ENCODE results near the gene PRSS57.

PRSS57 gene

DNA sequence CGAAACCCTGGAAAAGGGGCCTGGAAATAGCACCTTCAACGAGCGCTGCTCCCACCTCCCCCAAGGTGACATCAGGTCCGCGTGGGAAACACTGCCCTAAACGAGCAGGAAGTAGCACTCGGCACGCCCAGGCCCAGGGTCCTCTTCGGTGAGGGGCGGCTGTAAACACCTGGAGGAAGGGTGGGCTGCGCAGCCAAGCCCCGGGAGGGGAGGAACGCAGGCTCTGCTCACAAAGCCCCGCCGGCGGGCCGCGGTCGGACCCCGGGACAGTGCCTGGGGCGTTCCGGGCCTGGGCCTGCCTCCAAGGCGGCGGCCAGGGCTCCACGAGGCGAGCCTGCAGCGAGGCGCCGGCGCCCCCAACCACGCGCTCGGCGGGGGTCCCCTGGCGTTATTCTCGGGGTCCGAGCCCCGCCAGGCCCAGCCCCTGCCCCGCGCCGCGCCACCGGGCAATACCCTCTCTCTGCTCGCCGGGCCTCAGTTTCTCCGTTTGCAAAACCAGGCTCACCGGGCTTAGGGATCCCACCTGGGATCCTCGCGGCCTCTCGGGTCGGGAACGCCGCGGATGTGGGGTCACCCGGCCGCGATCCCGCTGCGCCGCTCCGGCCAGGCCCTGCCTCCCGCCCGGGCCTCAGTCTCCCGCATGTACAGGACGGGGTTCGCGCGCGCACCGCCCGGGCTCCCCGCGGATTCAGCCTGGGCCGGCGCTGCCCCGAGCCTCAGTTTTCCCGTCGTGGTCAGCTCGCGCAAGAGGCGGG lies 32.9 kb downstream of the PRSS57 start:
- peak; percentile 60 to 65 for DNase-seq
- TF ChIP-seq GATA1 (IDR thresholded peaks at IDR 0.05; ENCODE audit: low read depth, low read length) (no peak), POLR2A (IDR thresholded peaks at IDR 0.05; ENCODE audit: low read length) (no peak)

DNA sequence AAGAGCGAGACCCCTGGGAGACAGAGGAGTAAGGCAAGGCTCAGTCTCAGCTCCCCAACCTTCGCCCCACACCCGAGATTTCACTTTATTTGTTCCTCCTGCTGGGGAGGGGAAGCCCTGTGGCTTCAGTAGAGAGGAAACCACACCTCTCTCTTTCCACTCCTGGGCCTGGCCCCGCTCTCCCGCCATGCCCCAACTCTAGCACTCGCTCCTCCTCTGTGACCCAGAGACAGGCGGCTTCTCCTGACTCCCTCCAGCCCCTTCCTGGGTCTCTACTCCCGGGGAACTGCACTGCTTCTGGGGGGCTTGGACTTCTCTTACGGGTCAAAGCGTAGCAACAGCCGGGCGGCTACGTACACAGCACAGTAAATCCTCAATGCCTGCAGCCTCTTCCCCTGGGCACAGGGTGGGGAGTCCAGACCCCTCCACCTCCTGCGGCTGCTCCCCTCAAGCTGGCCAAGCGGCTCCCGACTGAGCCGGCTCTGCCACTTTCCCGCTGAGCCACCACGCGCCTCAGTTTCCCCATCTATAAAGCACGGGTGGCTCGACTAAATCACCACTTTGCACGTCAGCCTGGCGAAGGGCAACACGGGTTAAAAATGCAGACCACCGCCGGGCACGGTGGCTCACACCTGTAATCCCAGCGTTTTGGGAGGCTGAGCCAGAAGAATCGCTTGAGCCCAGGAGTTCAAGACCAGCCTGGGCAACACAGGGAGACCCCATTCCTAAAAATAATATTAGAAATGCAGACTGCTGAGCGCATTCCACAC lies 33.6 kb downstream of the PRSS57 start:
- TF ChIP-seq GATA1 (IDR thresholded peaks at IDR 0.05; ENCODE audit: low read depth, low read length) (no peak), POLR2A (IDR thresholded peaks at IDR 0.05; ENCODE audit: low read length) (peak; percentile 13)
- DNase-seq: peak; percentile 50 to 55

DNA sequence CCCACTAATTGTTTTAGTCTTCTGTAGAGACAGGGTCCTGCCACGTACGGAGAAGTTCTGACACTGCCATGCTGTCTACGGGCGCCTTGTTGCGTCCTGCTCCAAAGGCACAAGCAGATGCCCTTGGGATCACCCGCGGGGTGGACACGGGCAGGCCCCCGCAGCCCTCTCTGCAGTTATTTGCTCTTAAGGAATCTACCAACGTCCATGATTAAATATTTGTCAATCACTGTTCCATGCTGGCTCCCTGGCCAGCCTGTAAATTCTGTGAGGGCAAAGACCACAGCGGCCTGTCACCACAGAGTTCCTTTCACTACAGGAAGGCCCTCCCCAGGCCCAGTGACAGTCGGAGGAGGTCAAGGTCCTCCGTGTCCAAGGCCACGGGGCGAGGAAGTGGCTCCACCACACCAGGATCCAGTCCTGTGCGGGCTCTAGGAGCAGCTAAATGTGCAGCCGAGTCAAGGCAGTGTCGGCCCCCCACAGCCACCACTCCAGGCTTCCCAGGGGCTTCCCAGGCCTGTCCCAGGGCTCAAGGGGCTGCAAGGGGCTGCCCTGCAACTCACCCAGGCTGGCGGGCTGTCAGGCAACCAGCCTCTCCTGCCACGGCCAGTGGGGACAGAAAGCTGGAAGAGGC lies 34.3 kb downstream of the PRSS57 start:
- no peak for TF ChIP-seq POLR2A (IDR thresholded peaks at IDR 0.05; ENCODE audit: low read length)
- no peak for TF ChIP-seq GATA1 (IDR thresholded peaks at IDR 0.05; ENCODE audit: low read depth, low read length)
- DNase-seq: no peak

DNA sequence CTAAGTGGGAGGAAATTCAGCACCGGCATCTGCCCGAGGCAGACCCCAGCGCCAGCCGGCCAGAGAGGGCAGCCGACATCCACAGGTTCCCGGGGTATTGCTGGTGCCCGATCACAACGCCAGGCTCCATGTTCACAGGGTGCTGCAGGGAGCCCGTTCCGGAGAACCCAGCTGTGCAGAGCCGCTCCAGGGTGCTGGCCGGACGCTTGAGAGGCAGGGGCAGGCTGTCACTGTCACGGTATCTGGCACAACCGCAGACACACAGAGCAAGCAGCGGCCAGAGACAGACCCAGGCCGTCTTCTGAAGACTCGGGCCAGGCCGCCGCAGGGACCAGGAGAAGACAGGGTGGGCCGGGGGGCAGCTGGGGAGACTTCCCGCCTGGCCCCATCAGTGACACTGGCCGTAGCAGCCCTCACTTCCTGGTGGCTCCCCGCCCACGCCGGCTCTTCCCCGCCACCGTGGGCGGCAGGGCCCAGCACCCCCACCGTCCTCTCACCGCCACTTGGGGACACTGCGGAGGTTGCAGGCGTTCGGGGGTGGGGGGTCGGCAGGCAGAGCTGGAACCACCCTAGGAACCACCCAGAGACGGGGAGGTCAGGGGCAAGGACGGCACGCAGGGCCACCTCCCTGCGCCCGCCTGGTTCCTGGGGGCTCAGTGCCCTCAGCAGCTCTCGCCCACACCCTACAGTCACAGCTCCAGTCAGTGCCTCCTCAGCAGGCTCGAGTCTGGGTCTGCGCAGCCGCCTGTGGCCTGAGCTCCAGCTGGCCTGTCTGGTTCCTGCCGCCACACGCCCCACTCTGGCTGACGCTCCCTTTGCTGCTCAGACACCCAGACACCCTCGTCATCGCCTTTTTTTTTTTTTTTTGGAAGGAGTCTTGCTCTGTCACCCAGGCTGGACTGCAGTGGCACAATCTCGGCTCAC lies 36.1 kb downstream of the PRSS57 start:
- DNase-seq: peak; percentile 39 to 47
- TF ChIP-seq GATA1 (IDR thresholded peaks at IDR 0.05; ENCODE audit: low read depth, low read length) (no peak), POLR2A (IDR thresholded peaks at IDR 0.05; ENCODE audit: low read length) (no peak)

DNA sequence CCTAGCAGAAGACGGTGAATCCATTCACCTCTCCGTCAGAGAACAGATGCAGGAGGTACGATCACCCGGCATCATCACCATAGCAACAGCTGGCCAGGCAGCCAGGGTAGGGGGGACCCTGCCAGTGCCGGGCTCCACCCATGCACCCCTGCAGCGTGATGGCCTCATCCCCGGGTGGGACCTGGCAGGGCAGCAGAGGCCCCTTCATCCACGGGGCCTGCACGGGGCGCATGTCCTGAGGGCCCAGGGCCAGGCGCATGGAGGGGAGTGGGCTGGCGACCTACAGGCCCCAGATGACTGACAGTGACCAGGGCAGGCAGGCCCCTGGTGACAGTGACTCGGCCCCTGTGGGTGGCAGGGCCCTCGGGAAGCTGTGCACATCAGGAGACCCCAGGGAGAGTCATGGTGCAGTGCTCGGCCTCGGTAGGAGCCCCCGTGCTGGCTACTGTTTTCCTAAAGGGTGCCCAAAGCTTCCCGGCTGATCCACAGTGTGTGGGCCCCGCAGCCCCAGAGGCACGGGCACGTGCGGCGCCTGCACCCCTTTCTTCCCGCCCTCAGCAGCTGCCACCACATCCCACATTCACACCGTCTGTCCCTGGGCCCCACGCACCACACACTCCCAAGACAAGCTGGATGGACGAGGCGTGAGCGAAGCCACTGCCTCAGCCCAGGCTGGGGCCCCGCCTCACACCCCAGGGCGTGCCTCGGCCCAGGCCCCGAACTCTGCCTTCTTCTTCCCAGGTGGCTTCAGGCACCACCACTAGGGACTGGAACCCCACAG lies 37.0 kb downstream of the PRSS57 start:
- no peak for DNase-seq
- TF ChIP-seq GATA1 (IDR thresholded peaks at IDR 0.05; ENCODE audit: low read depth, low read length): no peak
- TF ChIP-seq POLR2A (IDR thresholded peaks at IDR 0.05; ENCODE audit: low read length): no peak

DNA sequence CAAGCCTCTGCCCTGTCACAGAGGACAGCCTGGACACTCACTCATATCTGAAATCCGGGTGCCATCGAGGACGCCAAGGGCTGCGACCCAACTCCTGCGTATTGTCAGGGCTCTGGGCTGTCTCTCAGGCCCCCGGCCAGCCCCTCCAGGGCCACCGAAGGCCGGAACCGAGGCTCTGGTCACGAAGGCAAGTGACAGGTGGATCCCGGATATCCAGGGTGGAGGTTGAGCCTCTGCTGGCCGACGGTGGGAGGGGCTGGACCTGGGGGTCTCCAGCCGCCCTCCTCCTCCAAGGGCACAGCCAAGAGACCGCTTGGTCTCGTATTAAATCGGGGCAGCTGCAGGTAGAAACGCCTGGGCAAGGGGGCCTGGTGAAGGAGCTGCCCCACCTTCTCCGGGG lies 37.6 kb downstream of the PRSS57 start:
- TF ChIP-seq POLR2A (IDR thresholded peaks at IDR 0.05; ENCODE audit: low read length): no peak
- TF ChIP-seq GATA1 (IDR thresholded peaks at IDR 0.05; ENCODE audit: low read depth, low read length): no peak
- no peak for DNase-seq

DNA sequence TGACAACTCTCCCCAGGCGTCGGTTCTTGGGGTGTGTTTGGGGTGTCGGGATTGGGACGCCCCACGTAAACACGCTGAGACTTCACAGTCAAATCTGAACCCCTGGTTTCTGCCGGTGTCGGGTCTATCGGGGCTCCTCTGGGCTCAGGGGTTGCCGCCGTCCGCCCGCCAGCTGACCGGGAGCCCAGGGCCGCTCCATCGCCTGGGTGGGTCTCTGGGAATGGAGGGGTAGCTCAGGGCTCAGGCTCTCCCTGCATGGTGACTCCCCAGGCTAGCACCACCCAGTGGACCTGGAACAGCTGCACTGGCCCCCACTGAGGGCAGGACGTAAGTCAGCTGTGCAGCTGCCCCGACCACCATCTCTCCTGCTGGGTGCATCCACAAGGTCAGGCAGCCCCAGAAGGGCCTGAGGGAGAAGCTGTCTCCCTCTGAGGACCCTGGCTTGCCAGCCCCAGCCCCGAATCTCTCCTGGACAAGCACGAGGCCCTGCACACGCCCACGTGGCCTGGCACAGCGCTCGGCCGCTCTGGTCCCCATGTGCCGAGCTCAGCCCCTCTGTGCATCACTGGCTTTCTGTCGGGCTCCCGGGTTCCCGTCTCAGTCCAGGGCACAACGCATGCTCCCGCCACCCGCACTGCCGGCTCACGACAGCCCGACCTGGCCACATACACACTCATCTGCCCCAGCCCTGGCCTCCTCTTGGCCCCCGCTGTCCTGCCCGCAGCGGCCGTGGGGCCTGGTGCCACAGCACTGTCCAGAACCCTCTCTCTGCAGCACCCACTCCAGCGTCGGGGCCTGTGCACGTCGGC lies 38.3 kb downstream of the PRSS57 start:
- DNase-seq: no peak

DNA sequence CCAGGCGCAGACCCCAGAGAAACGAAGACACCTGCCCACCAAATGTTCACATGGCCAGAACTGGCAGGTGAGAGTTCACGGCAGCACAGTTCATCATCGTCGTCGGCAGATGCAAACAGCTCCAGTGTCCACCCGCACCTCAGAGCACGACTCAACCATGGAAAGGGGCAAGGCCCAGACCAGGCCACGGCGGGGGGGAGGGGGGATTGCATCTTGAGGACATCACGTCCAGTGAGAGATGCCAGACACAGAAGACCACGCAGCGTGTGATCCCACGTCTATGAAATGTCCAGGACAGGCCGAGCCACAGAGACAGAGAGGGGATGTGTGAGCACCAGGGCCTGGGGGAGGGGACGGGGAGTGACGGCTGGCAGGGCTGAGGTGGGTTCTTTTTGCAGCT lies 39.6 kb downstream of the PRSS57 start:
- DNase-seq: no peak
- TF ChIP-seq GATA1 (IDR thresholded peaks at IDR 0.05; ENCODE audit: low read depth, low read length) (no peak), POLR2A (IDR thresholded peaks at IDR 0.05; ENCODE audit: low read length) (no peak)

More for the DNA sequence above, 38.3 kb downstream of the PRSS57 start:
- TF ChIP-seq GATA1 (IDR thresholded peaks at IDR 0.05; ENCODE audit: low read depth, low read length) (no peak), POLR2A (IDR thresholded peaks at IDR 0.05; ENCODE audit: low read length) (no peak)

DNA sequence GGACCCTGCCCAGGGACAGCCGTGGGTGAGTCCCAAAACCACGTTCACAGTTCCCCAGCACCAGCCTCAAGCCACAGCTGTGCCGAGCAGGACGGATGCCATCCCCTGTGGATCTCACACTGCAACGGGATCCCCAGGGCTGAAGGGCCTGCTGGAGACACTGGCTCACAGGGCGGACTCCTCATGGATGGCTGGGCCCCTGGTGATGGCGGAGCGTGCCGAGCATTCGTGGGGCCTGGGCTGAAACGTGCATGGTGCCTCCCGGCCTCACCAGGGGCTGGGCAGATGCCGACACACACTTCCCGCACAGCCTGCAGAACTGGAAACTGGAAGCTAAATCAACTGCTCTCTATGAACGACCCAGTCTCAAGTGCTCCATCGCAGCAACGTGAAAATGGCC lies 41.8 kb downstream of the PRSS57 start:
- no peak for DNase-seq
- no peak for TF ChIP-seq GATA1 (IDR thresholded peaks at IDR 0.05; ENCODE audit: low read depth, low read length)
- TF ChIP-seq POLR2A (IDR thresholded peaks at IDR 0.05; ENCODE audit: low read length): no peak

DNA sequence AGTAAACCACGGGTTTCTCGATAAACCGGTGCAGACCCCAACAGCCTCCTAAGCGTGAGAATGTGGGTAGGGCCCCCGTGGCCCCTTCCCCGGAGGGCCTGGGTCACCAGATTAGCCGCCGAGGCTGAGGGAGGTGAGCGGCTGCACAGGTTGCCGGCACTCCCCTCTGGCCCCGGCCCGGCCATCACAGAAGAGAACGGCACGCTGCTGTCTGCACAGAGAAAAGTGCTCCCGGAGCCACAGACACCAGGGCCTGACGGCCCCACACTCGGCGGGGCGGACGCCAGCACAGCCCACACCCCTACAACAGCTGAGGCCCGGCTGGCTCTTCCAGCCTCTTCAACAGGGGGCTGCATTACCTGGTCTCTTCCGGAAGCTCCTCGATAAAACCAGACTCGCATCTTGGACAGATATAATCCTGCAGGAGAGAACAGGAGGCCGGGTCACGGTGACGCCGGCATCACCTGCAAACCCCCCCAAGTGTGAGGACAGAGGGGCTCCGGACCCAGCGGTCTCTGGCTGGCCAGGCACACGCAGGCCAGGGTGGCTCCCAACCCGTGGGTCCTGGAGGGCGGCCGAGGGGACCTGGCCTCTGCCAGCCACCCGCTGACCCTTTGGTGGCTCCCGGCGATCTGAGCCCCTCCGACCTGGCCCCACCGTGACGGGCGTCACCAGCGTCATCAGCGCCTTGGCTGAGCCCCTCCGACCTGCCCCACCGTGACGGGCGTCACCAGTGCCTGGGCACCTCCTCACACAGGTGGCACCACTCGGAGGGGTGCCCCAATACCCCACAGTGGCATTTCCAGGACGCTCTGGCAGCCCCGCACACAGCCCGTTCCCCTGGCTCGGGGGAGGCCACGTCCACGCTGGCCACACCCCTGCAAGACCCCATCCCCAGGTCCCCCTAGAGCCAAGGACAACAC lies 42.5 kb downstream of the PRSS57 start:
- DNase-seq: no peak
- TF ChIP-seq POLR2A (IDR thresholded peaks at IDR 0.05; ENCODE audit: low read length): no peak
- no peak for TF ChIP-seq GATA1 (IDR thresholded peaks at IDR 0.05; ENCODE audit: low read depth, low read length)

DNA sequence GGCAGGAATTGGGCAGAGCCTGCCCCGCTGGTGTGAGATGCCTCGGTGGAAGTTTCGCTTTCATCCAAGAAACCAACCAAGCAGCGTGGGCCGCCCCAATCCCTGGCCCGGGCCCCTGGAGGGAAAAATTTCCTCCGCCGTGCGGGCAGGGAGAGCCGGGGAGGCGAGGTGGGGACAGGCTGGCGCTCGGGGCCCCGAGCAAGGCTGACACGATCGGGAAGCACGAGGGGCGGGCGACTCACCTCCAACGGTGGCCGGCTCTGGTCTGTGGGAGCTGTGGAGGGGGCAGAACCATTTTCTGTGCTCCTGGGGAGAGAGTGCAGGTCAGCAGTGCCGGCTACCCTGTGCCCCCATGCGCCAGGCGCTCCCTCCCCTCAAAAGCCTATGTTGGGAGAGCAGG lies 43.3 kb downstream of the PRSS57 start:
- DNase-seq: no peak
- TF ChIP-seq POLR2A (IDR thresholded peaks at IDR 0.05; ENCODE audit: low read length) (no peak), GATA1 (IDR thresholded peaks at IDR 0.05; ENCODE audit: low read depth, low read length) (no peak)

Measured in erythroblast (primary cell).